Breast epithelium (tissue), 4 donors: ENCODE results near the gene PXN. TPM values are rescaled to one million over a fixed set of nuclear protein-coding genes. Genes with fewer than 3 reads are reported as not detected.
"Not testable (repeated sequence)": the region's sequence is repeated elsewhere in the genome, so short reads cannot be mapped to it uniquely, and the experiment has no call there.

Experiments
- DNase-seq, 2 donors: peaks; one replicate each; pipeline ENCODE4 v3.0.0-alpha.2; 2019; ENCODE audit warnings: low spot score in 2 of 2
- H3K27ac ChIP-seq, 2 donors: fragments of 200-600 bp; sonication (generic) in 1 of 2; one replicate each; pipeline ENCODE4 v1.5.1; 2016 to 2019; ENCODE audit warnings: mild to moderate bottlenecking in 1 of 2
- H3K27me3 ChIP-seq, 2 donors: fragments of 200-600 bp; sonication (generic) in 1 of 2; one replicate each; pipeline versions ENCODE4 v1.5.1 to v1.6.0; 2017 to 2019; ENCODE audit warnings: control low read depth in 1 of 2, mild to moderate bottlenecking in 1 of 2
- H3K36me3 ChIP-seq: fragments of 200-600 bp; one replicate; pipeline ENCODE4 v1.5.1; 2019
- H3K4me1 ChIP-seq, 2 donors: fragments of 200-600 bp; sonication (generic); one replicate each; pipeline ENCODE4 v1.5.1; 2016 to 2019; ENCODE audit warnings: control low read depth in 1 of 2
- H3K4me3 ChIP-seq, 3 donors: fragments of 200-600 bp; sonication (generic); 1 replicate in 2 of 3; 2 replicates in 1 of 3; pipeline ENCODE4 v1.5.1; 2016 to 2019; ENCODE audit warnings: mild to moderate bottlenecking in 3 of 3, moderate library complexity in 2 of 3
- H3K9me3 ChIP-seq, 2 donors: fragments of 200-600 bp; sonication (generic) in 1 of 2; one replicate each; pipeline ENCODE4 v1.5.1; 2016 to 2019; ENCODE audit warnings: control low read depth in 1 of 2
- CTCF ChIP-seq, 3 donors: fragments of 450-650 bp; IDR thresholded peaks; one replicate each; pipeline ENCODE4 v1.5.1; 2016 to 2017; ENCODE audit warnings: antibody characterized with exemption in 3 of 3, mild to moderate bottlenecking in 3 of 3, moderate library complexity in 3 of 3
- POLR2A ChIP-seq: fragments of 450-650 bp; IDR thresholded peaks from one replicate; pipeline ENCODE4 v1.6.1; 2016; ENCODE audit warnings: antibody characterized with exemption, mild to moderate bottlenecking, moderate library complexity
- POLR2AphosphoS5 ChIP-seq, 3 donors: sonication (generic); formaldehyde crosslinking; IDR thresholded peaks; one replicate each; pipeline ENCODE4 v1.6.1; 2017; ENCODE audit warnings: antibody characterized with exemption in 3 of 3
- intact Hi-C: fragments of 100-400 bp; cut with DNase I; formaldehyde crosslinking; loops from one replicate; pipeline ENCODE4 v1.15.1; 2023; ENCODE audit warnings: low total_unique reads
- total RNA-seq, 3 donors: library from RNA; depleted of rRNA; stranded (reverse); fragments of >200 nt; gene quantifications; one replicate each; pipeline ENCODE4 v1.1.0, GENCODE V29; 2016

Gene PXN
- total RNA-seq, 3 donors from 2014 or later, result 44.8 to 74.1 (median 53.9) TPM

GRCh38 chr12:120215357-120215735 is 50.2 kb downstream of the PXN start:
- intact Hi-C loops, result no loop called here
- DNase-seq, result no peak
- Histone ChIP-seq H3K4me3 (no peak overlapping the region), H3K27me3 (no peaks in the 10 kb centered on the region), H3K36me3 (peaks cover 17% of the 10 kb centered on the region), H3K9me3 (no peaks in the 10 kb centered on the region), H3K4me1 (no peaks in the 10 kb centered on the region), H3K27ac (no peak overlapping the region)
- TF ChIP-seq POLR2AphosphoS5 (IDR thresholded peaks at IDR 0.05), result no peak
- TF ChIP-seq CTCF (IDR thresholded peaks at IDR 0.05), result no peak
- TF ChIP-seq POLR2A, result no peak

GRCh38 chr12:120214626-120215356 is 50.7 kb downstream of the PXN start:
- H3K27me3 ChIP-seq, result no peaks in the 10 kb centered on the region
- intact Hi-C loops, result no loop called here
- TF ChIP-seq POLR2A (no peak), POLR2AphosphoS5 (IDR thresholded peaks at IDR 0.05) (no peak), CTCF (IDR thresholded peaks at IDR 0.05) (no peak)

GRCh38 chr12:120213758-120214157 is 51.8 kb downstream of the PXN start:
- H3K4me3 ChIP-seq, result no peak overlapping the region
- intact Hi-C loops, result no loop called here
- no peaks in the 10 kb centered on the region for H3K9me3 ChIP-seq
- no peak overlapping the region for H3K27ac ChIP-seq
- H3K36me3 ChIP-seq, result peaks cover 12% of the 10 kb centered on the region
- no peaks in the 10 kb centered on the region for H3K27me3 ChIP-seq
- no peak for DNase-seq
- TF ChIP-seq CTCF (IDR thresholded peaks at IDR 0.05) (no peak), POLR2A (no peak), POLR2AphosphoS5 (IDR thresholded peaks at IDR 0.05) (no peak)
- no peaks in the 10 kb centered on the region for H3K4me1 ChIP-seq

More at GRCh38 chr12:120214626-120215356, 50.7 kb downstream of the PXN start:
- Histone ChIP-seq H3K27ac (no peak overlapping the region), H3K9me3 (no peaks in the 10 kb centered on the region), H3K36me3 (peaks cover 17% of the 10 kb centered on the region), H3K4me3 (no peak overlapping the region), H3K4me1 (no peaks in the 10 kb centered on the region)
- no peak for DNase-seq

GRCh38 chr12:120213182-120213581 is 52.3 kb downstream of the PXN start:
- H3K27ac ChIP-seq, intact Hi-C loops, DNase-seq, H3K9me3 ChIP-seq, H3K27me3 ChIP-seq, H3K4me1 ChIP-seq, H3K4me3 ChIP-seq: not testable (repeated sequence)
- peaks cover 12% of the 10 kb centered on the region for H3K36me3 ChIP-seq

GRCh38 chr12:120212301-120212700 is 53.2 kb downstream of the PXN start:
- DNase-seq, result no peak
- intact Hi-C loops, result no loop called here
- no peaks in the 10 kb centered on the region for H3K27me3 ChIP-seq
- H3K4me3 ChIP-seq, result no peak overlapping the region
- H3K4me1 ChIP-seq, result no peaks in the 10 kb centered on the region
- H3K36me3 ChIP-seq, result peaks cover 12% of the 10 kb centered on the region
- no peak overlapping the region for H3K27ac ChIP-seq
- no peaks in the 10 kb centered on the region for H3K9me3 ChIP-seq
- TF ChIP-seq POLR2A, result no peak
- TF ChIP-seq CTCF (IDR thresholded peaks at IDR 0.05), result no peak
- no peak for TF ChIP-seq POLR2AphosphoS5 (IDR thresholded peaks at IDR 0.05)
